PFSK-1 (cell line): ENCODE results near the gene LSAMP. TPM values are rescaled to one million over a fixed set of nuclear protein-coding genes. Genes with fewer than 3 reads are reported as not detected.

Source experiments
- FOXP2 ChIP-seq: optimal IDR thresholded peaks from 2 replicates; pipeline ENCODE3; 2011; ENCODE audit warnings: borderline replicate concordance, control low read depth, inconsistent platforms; ENCODE audit not compliant: insufficient read depth; ENCODE audit errors: extremely low read length, extremely low read depth
- POLR2AphosphoS5 ChIP-seq: IDR thresholded peaks from 2 replicates; pipeline ENCODE4 v1.6.1; 2012; ENCODE audit warnings: low read depth, mild to moderate bottlenecking, control low read depth, low read length, moderate library complexity
- SIN3A ChIP-seq: IDR thresholded peaks from 2 replicates; pipeline ENCODE4 v1.6.1; 2012; ENCODE audit warnings: mild to moderate bottlenecking, low read length, moderate library complexity, borderline replicate concordance; ENCODE audit not compliant: insufficient read depth
- TAF1 ChIP-seq: IDR thresholded peaks from 2 replicates; pipeline ENCODE4 v1.6.1; 2012; ENCODE audit warnings: low read length, control low read depth, borderline replicate concordance; ENCODE audit not compliant: insufficient read depth
- polyA plus RNA-seq: library from polyadenylated mRNA; unstranded; fragments of >200 nt; gene quantifications from one replicate; pipeline ENCODE4 v1.2.1, GENCODE V29; 2012; ENCODE audit warnings: low read depth, missing spikeins; ENCODE audit not compliant: insufficient read length
- TF ChIP-seq, protein P1 (sequence below), 2 experiments: IDR thresholded peaks; 2 replicates each; pipeline versions ENCODE4 v1.6.1 to v1.8.0; 2011 to 2012; ENCODE audit warnings: low read depth in 2 of 2, low read length in 2 of 2, control low read depth in 1 of 2, inconsistent platforms in 1 of 2, mild to moderate bottlenecking in 1 of 2, moderate library complexity in 1 of 2; ENCODE audit not compliant: insufficient read depth in 1 of 2

Gene LSAMP
- polyA plus RNA-seq, result 0.33 TPM

DNA sequence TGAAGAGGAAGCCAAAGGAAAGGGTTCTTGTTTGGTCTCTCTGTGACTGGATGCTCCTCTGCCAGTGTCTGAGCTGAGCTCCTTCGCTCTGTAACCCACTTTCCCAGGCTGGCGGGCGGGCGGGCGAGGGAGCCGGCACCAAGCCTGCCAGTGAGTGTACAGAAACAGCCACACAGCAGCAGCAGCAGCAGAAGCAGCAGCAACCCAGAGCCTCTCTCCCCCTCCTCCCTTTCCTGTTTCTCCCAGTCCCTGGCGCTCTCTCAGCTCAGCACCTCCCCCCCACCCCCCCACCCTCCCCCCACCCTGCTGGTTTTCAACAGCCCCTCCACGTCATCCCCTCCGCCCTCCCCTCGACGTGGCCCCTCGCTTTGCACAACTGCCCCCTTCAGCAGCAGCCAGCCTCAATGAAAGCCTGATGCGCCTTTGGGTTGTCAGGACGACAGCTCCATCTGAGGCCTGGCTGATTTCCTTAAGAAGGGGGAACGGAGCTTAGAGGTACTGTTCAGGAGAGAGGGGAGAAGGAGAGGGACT lies at the start of gene LSAMP:
LSAMP (minus strand) TSS at position 177 of the 531 bp plus-strand sequence.
- TF ChIP-seq TAF1, result no peak
- no peak for TF ChIP-seq POLR2AphosphoS5
- TF ChIP-seq SIN3A, result no peak
- TF ChIP-seq, protein P1, sequence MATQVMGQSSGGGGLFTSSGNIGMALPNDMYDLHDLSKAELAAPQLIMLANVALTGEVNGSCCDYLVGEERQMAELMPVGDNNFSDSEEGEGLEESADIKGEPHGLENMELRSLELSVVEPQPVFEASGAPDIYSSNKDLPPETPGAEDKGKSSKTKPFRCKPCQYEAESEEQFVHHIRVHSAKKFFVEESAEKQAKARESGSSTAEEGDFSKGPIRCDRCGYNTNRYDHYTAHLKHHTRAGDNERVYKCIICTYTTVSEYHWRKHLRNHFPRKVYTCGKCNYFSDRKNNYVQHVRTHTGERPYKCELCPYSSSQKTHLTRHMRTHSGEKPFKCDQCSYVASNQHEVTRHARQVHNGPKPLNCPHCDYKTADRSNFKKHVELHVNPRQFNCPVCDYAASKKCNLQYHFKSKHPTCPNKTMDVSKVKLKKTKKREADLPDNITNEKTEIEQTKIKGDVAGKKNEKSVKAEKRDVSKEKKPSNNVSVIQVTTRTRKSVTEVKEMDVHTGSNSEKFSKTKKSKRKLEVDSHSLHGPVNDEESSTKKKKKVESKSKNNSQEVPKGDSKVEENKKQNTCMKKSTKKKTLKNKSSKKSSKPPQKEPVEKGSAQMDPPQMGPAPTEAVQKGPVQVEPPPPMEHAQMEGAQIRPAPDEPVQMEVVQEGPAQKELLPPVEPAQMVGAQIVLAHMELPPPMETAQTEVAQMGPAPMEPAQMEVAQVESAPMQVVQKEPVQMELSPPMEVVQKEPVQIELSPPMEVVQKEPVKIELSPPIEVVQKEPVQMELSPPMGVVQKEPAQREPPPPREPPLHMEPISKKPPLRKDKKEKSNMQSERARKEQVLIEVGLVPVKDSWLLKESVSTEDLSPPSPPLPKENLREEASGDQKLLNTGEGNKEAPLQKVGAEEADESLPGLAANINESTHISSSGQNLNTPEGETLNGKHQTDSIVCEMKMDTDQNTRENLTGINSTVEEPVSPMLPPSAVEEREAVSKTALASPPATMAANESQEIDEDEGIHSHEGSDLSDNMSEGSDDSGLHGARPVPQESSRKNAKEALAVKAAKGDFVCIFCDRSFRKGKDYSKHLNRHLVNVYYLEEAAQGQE (IDR thresholded peaks at IDR 0.05; ENCODE audit: insufficient read depth in 1 of 2, low read depth in 2 of 2, low read length in 2 of 2), result no peak
- TF ChIP-seq FOXP2, result no peak

DNA sequence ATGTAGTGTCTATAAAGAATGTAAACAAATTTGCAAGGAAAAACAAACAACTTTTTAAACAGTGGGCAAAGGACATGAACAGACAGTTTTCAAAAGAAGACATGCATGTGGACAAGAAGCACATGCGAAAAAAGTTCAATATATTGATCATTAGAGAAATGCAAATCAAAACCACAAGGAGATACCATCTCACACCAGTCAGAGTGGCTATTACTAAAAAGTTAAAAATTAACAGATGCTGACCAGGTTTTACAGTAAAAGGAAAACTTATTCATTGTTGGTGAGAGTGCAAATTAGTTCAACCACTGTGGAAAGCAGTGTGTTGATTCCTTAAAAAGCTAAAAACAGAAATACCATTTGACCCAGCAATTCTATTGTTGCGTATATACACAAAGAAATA lies 47.1 kb upstream of the LSAMP start:
- no peak for TF ChIP-seq TAF1
- no peak for TF ChIP-seq SIN3A
- TF ChIP-seq POLR2AphosphoS5, result no peak
- TF ChIP-seq, protein P1 (IDR thresholded peaks at IDR 0.05; ENCODE audit: insufficient read depth in 1 of 2, low read depth in 2 of 2, low read length in 2 of 2), result no peak

DNA sequence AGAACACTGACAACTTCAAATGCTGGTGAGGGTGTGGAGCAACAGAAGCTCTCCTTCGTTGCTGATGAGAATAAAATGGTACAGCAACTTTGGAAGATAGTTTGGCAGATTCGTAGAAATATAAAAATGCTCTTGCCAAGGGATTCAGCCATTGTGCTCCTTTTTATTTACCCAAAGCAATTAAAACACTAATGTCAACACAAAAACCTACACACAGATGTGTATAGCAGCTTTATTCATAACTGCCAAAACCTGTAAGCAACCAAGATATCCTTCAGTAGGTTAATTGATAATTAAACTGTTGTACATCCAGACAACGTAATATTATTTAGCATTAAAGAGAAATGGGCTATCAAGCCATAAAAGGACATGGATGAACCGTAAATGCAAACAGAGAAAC lies 37.8 kb upstream of the LSAMP start:
- TF ChIP-seq POLR2AphosphoS5, result no peak
- TF ChIP-seq, protein P1 (IDR thresholded peaks at IDR 0.05; ENCODE audit: insufficient read depth in 1 of 2, low read depth in 2 of 2, low read length in 2 of 2), result no peak

DNA sequence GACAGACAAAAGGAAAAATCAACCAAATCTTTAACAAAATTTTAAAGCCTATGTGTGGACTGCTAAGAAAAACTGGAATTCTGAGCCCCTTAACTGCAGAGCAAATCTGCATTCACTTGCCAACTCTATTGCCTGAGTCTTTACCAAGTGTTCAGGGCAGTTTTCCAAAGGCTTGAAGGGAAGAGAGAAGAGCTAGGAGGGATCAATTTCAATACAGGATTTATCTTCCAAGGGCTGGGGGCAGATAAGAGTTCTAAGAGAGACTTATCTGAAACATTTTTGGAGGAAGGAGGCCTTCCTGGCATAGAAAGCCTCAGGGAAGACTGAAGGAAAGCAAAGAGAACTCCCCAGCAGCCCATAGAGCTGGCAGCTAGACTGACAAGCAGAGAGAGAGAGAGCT lies 31.4 kb upstream of the LSAMP start:
- no peak for TF ChIP-seq SIN3A
- TF ChIP-seq TAF1, result no peak

DNA sequence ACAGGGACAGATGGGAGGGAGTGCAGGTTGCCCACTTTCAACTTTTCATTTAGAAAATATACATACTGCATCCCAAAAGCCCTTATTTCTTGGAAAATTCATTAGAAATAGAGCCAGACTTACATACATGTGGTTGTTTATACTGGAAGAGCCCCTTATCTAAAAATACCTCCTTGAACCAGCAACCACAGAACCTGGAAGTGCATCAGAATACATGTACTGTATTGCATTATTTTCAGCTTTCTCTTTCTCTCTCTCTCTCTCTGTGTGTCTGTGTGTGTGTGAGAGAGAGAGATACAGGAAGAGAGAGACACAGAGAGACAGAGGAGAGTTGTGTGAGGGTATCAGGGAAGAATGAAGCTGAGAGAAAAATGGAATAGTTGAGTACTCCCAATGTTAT lies 29.5 kb upstream of the LSAMP start:
- TF ChIP-seq TAF1, result no peak
- TF ChIP-seq FOXP2, result no peak
- TF ChIP-seq POLR2AphosphoS5, result no peak
- TF ChIP-seq SIN3A, result no peak
- TF ChIP-seq, protein P1 (IDR thresholded peaks at IDR 0.05; ENCODE audit: insufficient read depth in 1 of 2, low read depth in 2 of 2, low read length in 2 of 2), result no peak
